ENCODE measurements around the gene NEURL1. TPM values are rescaled to one million over a fixed set of nuclear protein-coding genes. Genes with fewer than 3 reads are reported as not detected.
A peak's percentile ranks its signal among the peaks of the same experiment; 100 is the strongest.

Gene NEURL1
- total and polyA plus RNA-seq, 12 donors = 0.18 to 12.5 (median 2.3) TPM; not detected in 3

- Histone ChIP-seq H3K27me3 (no peaks in the 10 kb centered on the region), H3K9me3 (replicated peaks in 1 of 3) (no peaks in the 10 kb centered on the region), H3K36me3 (replicated peaks in 1 of 2) (no peaks in the 10 kb centered on the region), H3K27ac (peak overlapping the region in 2 of 5 donors; percentile 12 to 25), H3K4me3 (no peak overlapping the region), H3K4me1 (replicated peaks in 1 of 2) (peaks cover 6 to 12% of the 10 kb centered on the region in 2 donors)
- peak in 6 of 7 donors; percentile 52 to 75 (median 67) for DNase-seq
- TF ChIP-seq POLR2A (IDR thresholded peaks at IDR 0.05) = no peak
- TF ChIP-seq CTCF (IDR thresholded peaks at IDR 0.05) = no peak
- WGBS, 4 donors = 19 to 37% (median 24%) methylated on average over 10 of the region's 10 CpGs
- intact Hi-C loops (cut with DNase I) = no loop called here
Measured at GRCh38 chr10:103504181-103504783, 10.8 kb downstream of the NEURL1 start.

GRCh38 chr10:103506061-103506460 is 12.6 kb downstream of the NEURL1 start:
- peaks cover 6 to 12% of the 10 kb centered on the region in 2 donors for H3K4me1 ChIP-seq (replicated peaks in 1 of 2)
- no peaks in the 10 kb centered on the region for H3K27me3 ChIP-seq
- peak in 2 of 7 donors; percentile 1 to 38 for DNase-seq
- no peak overlapping the region for H3K4me3 ChIP-seq
- H3K9me3 ChIP-seq (replicated peaks in 1 of 3) = no peaks in the 10 kb centered on the region
- no peak overlapping the region for H3K27ac ChIP-seq
- TF ChIP-seq CTCF (IDR thresholded peaks at IDR 0.05) (no peak), POLR2A (IDR thresholded peaks at IDR 0.05) (no peak)
- no peaks in the 10 kb centered on the region for H3K36me3 ChIP-seq (replicated peaks in 1 of 2)
- WGBS, 4 donors = 89 to 94% (median 91%) methylated on average over 4 of the region's 4 CpGs
- intact Hi-C loops (cut with DNase I) = no loop called here

- no peak for TF ChIP-seq POLR2A (IDR thresholded peaks at IDR 0.05)
- TF ChIP-seq CTCF (IDR thresholded peaks at IDR 0.05) = no peak
- WGBS, 4 donors = 39 to 57% (median 47%) methylated on average over 8 to 10 of the region's 10 CpGs
- DNase-seq = peak in 2 of 7 donors; percentile 13 to 50
- Histone ChIP-seq H3K36me3 (replicated peaks in 1 of 2) (no peaks in the 10 kb centered on the region), H3K27ac (no peak overlapping the region), H3K4me1 (replicated peaks in 1 of 2) (peaks cover 6 to 12% of the 10 kb centered on the region in 2 donors), H3K4me3 (no peak overlapping the region), H3K9me3 (replicated peaks in 1 of 3) (no peaks in the 10 kb centered on the region), H3K27me3 (no peaks in the 10 kb centered on the region)
- intact Hi-C loops (cut with DNase I) = no loop called here
Measured at GRCh38 chr10:103507235-103508191, 14.0 kb downstream of the NEURL1 start.

- peaks cover 0 to under 1% of the 10 kb centered on the region in 2 donors for H3K4me1 ChIP-seq (replicated peaks in 1 of 2)
- no peaks in the 10 kb centered on the region for H3K36me3 ChIP-seq (replicated peaks in 1 of 2)
- H3K9me3 ChIP-seq (replicated peaks in 1 of 3) = no peaks in the 10 kb centered on the region
- intact Hi-C loops (cut with DNase I) = no loop called here
- peak in 1 of 7 donors; percentile 46 for DNase-seq
- H3K4me3 ChIP-seq = no peak overlapping the region
- no peaks in the 10 kb centered on the region for H3K27me3 ChIP-seq
- no peak overlapping the region for H3K27ac ChIP-seq
- 78 to 95% (median 88%) methylated on average over 4 to 8 of the region's 8 CpGs for WGBS, 4 donors
- TF ChIP-seq POLR2A (IDR thresholded peaks at IDR 0.05) = no peak
- TF ChIP-seq CTCF (IDR thresholded peaks at IDR 0.05) = no peak
Measured at GRCh38 chr10:103510046-103510685, 16.7 kb downstream of the NEURL1 start.
